ENCODE data around the gene CST9L. TPM values are rescaled to one million over a fixed set of nuclear protein-coding genes. Genes with fewer than 3 reads are reported as not detected.

CST9L gene
- polyA plus RNA-seq, 2 of the 4 experiments (the other 2 are of a cell fraction) = not detected

GRCh38 chr20:23584434-23585199 lies 16.3 kb upstream of the CST9L start:
- no peak overlapping the region for H3K4me3 ChIP-seq
- TF ChIP-seq CTCF (IDR thresholded peaks at IDR 0.05) (no peak), EHF (CRISPR knock-in tag; IDR thresholded peaks at IDR 0.05) (no peak), HES2 (IDR thresholded peaks at IDR 0.05) (no peak), ZSCAN20 (CRISPR knock-in tag; IDR thresholded peaks at IDR 0.05) (no peak), MAZ (IDR thresholded peaks at IDR 0.05; ENCODE audit: borderline replicate concordance, low read depth, low read length) (no peak), EHMT2 (IDR thresholded peaks at IDR 0.05; ENCODE audit: low read depth) (no peak), RCOR1 (IDR thresholded peaks at IDR 0.05; ENCODE audit: low read depth, low read length) (no peak), CHD4 (IDR thresholded peaks at IDR 0.05; ENCODE audit: borderline replicate concordance) (no peak)
- peaks cover 4% of the 10 kb centered on the region; the same call in 2 of the 3 replicates for H3K4me1 ChIP-seq
- H3K4me2 ChIP-seq = no peak overlapping the region
- no peak; a peak in 1 of 6 replicates for ATAC-seq
- DNase-seq (ENCODE audit: low read depth in 1 of 2, low spot score in 1 of 2) = no peak
- ChIA-PET CTCF (no interaction called here), POLR2A (no interaction called here)
- no peak overlapping the region for H3K27ac ChIP-seq
- H3K9me3 ChIP-seq = peaks cover 6% of the 10 kb centered on the region; the same call in 1 of the 3 replicates
- WGBS (ENCODE audit: missing lambda C conversion rate) = 17% methylated on average over 5 of the region's 5 CpGs
- no peak for FAIRE-seq

- no peak overlapping the region for H3K27ac ChIP-seq
- ATAC-seq (no peak), DNase-seq (ENCODE audit: low read depth in 1 of 2, low spot score in 1 of 2) (no peak), FAIRE-seq (peak; percentile 36)
- no peak overlapping the region for H3K4me2 ChIP-seq
- no peak overlapping the region for H3K4me3 ChIP-seq
- TF ChIP-seq HOXA7 (CRISPR knock-in tag; IDR thresholded peaks at IDR 0.05) (no peak), RARB (CRISPR knock-in tag; IDR thresholded peaks at IDR 0.05) (no peak), MAZ (IDR thresholded peaks at IDR 0.05; ENCODE audit: borderline replicate concordance, low read depth, low read length) (no peak), MAX (IDR thresholded peaks at IDR 0.05) (no peak), MYC (IDR thresholded peaks at IDR 0.05; ENCODE audit: borderline replicate concordance, low read length) (no peak), USF2 (IDR thresholded peaks at IDR 0.05) (no peak), HDAC2 (IDR thresholded peaks at IDR 0.05) (no peak), ZSCAN20 (CRISPR knock-in tag; IDR thresholded peaks at IDR 0.05) (no peak)
- peaks cover 6% of the 10 kb centered on the region; the same call in 1 of the 3 replicates for H3K9me3 ChIP-seq
- ChIA-PET POLR2A (no interaction called here), CTCF (no interaction called here)
- H3K4me1 ChIP-seq = peaks cover 4% of the 10 kb centered on the region; the same call in 2 of the 3 replicates
Measured at GRCh38 chr20:23583526-23583925, 15.2 kb upstream of the CST9L start.

- FAIRE-seq (no peak), ATAC-seq (no peak), DNase-seq (ENCODE audit: low read depth in 1 of 2, low spot score in 1 of 2) (no peak)
- Histone ChIP-seq H3K4me1 (peaks cover 4% of the 10 kb centered on the region; the same call in 2 of the 3 replicates), H3K4me3 (no peak overlapping the region), H3K9me3 (peaks cover 7% of the 10 kb centered on the region; the same call in 1 of the 3 replicates), H3K27ac (no peak overlapping the region), H3K4me2 (no peak overlapping the region)
- ChIA-PET CTCF (no interaction called here), POLR2A (no interaction called here)
- TF ChIP-seq PHF8 (IDR thresholded peaks at IDR 0.05; ENCODE audit: borderline replicate concordance, low read depth) (no peak), PBX3 (IDR thresholded peaks at IDR 0.05) (no peak), SMC3 (IDR thresholded peaks at IDR 0.05) (no peak), RNF2 (IDR thresholded peaks at IDR 0.05; ENCODE audit: borderline replicate concordance, low read depth) (no peak), USF2 (IDR thresholded peaks at IDR 0.05) (no peak), MAX (IDR thresholded peaks at IDR 0.05) (no peak), HOXB5 (CRISPR knock-in tag; IDR thresholded peaks at IDR 0.05) (no peak), KDM5A (IDR thresholded peaks at IDR 0.05) (no peak), RAD21 (conservative IDR thresholded peaks at IDR 0.05 in 1 of 2, IDR thresholded peaks at IDR 0.05 in 1 of 2) (no peak), HMGXB4 (CRISPR knock-in tag; IDR thresholded peaks at IDR 0.05; ENCODE audit: borderline replicate concordance) (no peak), RFX5 (IDR thresholded peaks at IDR 0.05) (no peak)
- WGBS (ENCODE audit: missing lambda C conversion rate) = 32% methylated on average over 1 of the region's 1 CpG
Measured at GRCh38 chr20:23582293-23582692, 14.0 kb upstream of the CST9L start.

Data from A549 (cell line).